ENCODE measurements around the gene FZD2. TPM values are rescaled to one million over a fixed set of nuclear protein-coding genes. Genes with fewer than 3 reads are reported as not detected.
A peak's percentile ranks its signal among the peaks of the same experiment; 100 is the strongest.
"Not testable (repeated sequence)": the region's sequence is repeated elsewhere in the genome, so short reads cannot be mapped to it uniquely, and the experiment has no call there.

Gene FZD2
- total and polyA plus RNA-seq, 8 donors: 0.16 to 3.6 (median 0.95) TPM

- no peak for FAIRE-seq
- H3K27me3 ChIP-seq: no peaks in the 10 kb centered on the region
- DNase-seq: no peak
- ATAC-seq: no peak
- no peaks in the 10 kb centered on the region for H3K36me3 ChIP-seq
- H3K27ac ChIP-seq: no peak overlapping the region
- H3K4me3 ChIP-seq: no peak overlapping the region
- TF ChIP-seq CTCF (IDR thresholded peaks at IDR 0.05): no peak
- 78 to 87% methylated on average over 13 of the region's 13 CpGs for WGBS, 2 donors
- no peaks in the 10 kb centered on the region for H3K9me3 ChIP-seq
- no peaks in the 10 kb centered on the region for H3K4me1 ChIP-seq
- intact Hi-C loops (cut with DNase I): no loop called here
Measured at GRCh38 chr17:44584443-44584842, 27.2 kb downstream of the FZD2 start.

- intact Hi-C loops (cut with DNase I): no loop called here
Measured at GRCh38 chr17:44585315-44585714, 28.0 kb downstream of the FZD2 start.

GRCh38 chr17:44587339-44587738 is 30.1 kb downstream of the FZD2 start:
- Histone ChIP-seq H3K36me3 (no peaks in the 10 kb centered on the region), H3K9me3 (no peaks in the 10 kb centered on the region), H3K4me3 (no peak overlapping the region), H3K27ac (peak overlapping the region in 1 of 4 donors; percentile 70), H3K27me3 (no peaks in the 10 kb centered on the region), H3K4me1 (no peaks in the 10 kb centered on the region)
- 22 to 40% methylated on average over 2 of the region's 2 CpGs for WGBS, 2 donors
- ATAC-seq (peak; percentile 70 to 100 (median 88)), FAIRE-seq (no peak), DNase-seq (peak in 2 of 6 donors; percentile 30 to 55)
- no peak for TF ChIP-seq CTCF (IDR thresholded peaks at IDR 0.05)
- intact Hi-C loops (cut with DNase I): no loop called here

More at GRCh38 chr17:44585315-44585714, 28.0 kb downstream of the FZD2 start:
- ATAC-seq (no peak), DNase-seq (no peak), FAIRE-seq (no peak)
- whole genome bisulfite sequencing, 2 donors: 71 to 80% methylated on average over 7 of the region's 7 CpGs
- H3K9me3 ChIP-seq: no peaks in the 10 kb centered on the region
- no peaks in the 10 kb centered on the region for H3K4me1 ChIP-seq
- no peaks in the 10 kb centered on the region for H3K27me3 ChIP-seq
- no peak overlapping the region for H3K27ac ChIP-seq
- no peaks in the 10 kb centered on the region for H3K36me3 ChIP-seq
- no peak for TF ChIP-seq CTCF (IDR thresholded peaks at IDR 0.05)
- no peak overlapping the region for H3K4me3 ChIP-seq

- intact Hi-C loops (cut with DNase I): no loop called here
- H3K4me1 ChIP-seq: no peaks in the 10 kb centered on the region
- no peaks in the 10 kb centered on the region for H3K9me3 ChIP-seq
- H3K36me3 ChIP-seq: no peaks in the 10 kb centered on the region
- H3K27me3 ChIP-seq: no peaks in the 10 kb centered on the region
- no peak for ATAC-seq
- no peak overlapping the region for H3K4me3 ChIP-seq
- no peak for TF ChIP-seq CTCF (IDR thresholded peaks at IDR 0.05)
- no peak overlapping the region for H3K27ac ChIP-seq
- WGBS, 2 donors: 66 to 71% methylated on average over 10 of the region's 10 CpGs
- no peak for FAIRE-seq
- no peak for DNase-seq
Measured at GRCh38 chr17:44589316-44590071, 32.2 kb downstream of the FZD2 start.

GRCh38 chr17:44590072-44590462 is 32.8 kb downstream of the FZD2 start:
- H3K36me3 ChIP-seq; H3K27ac ChIP-seq; H3K4me1 ChIP-seq; H3K4me3 ChIP-seq; intact Hi-C loops (cut with DNase I); DNase-seq; H3K27me3 ChIP-seq; ATAC-seq; FAIRE-seq; H3K9me3 ChIP-seq: not testable (repeated sequence)
- 80 to 100% methylated on average over 1 of the region's 1 CpG for WGBS, 2 donors

GRCh38 chr17:44590762-44591161 is 33.5 kb downstream of the FZD2 start:
- H3K36me3 ChIP-seq; intact Hi-C loops (cut with DNase I); H3K4me3 ChIP-seq; FAIRE-seq; H3K27ac ChIP-seq; ATAC-seq; DNase-seq; H3K4me1 ChIP-seq; H3K9me3 ChIP-seq; H3K27me3 ChIP-seq: not testable (repeated sequence)
- WGBS, 2 donors: 61 to 66% methylated on average over 2 of the region's 2 CpGs

Data from pancreas (tissue), 10 donors.